GM12891 (cell line): ENCODE results near the gene ARMC9.

Experiments
- POLR2A ChIP-seq: IDR thresholded peaks from 2 replicates; pipeline ENCODE4 v1.6.1; 2011; ENCODE audit warnings: low read depth, low read length, control low read depth
- POU2F2 ChIP-seq: IDR thresholded peaks from 2 replicates; pipeline ENCODE4 v1.6.1; 2011; ENCODE audit warnings: low read depth, mild to moderate bottlenecking, control low read depth, low read length, moderate library complexity

GRCh38 chr2:231336700-231337099, 138.3 kb downstream of the ARMC9 start:
- TF ChIP-seq POU2F2 (no peak), POLR2A (no peak)
